ENCODE measurements around the gene FA2H.

- no peak for TF ChIP-seq CTCF (IDR thresholded peaks at IDR 0.05; ENCODE audit: insufficient read depth, low read length, poor library complexity, severe bottlenecking)
- no peak for TF ChIP-seq EZH2phosphoT487 (conservative IDR thresholded peaks at IDR 0.05; ENCODE audit: low read length)
These were observed 13.0 kb downstream of the FA2H start for GRCh38 chr16:74761665-74762064.
